Measurements from ENCODE around the gene PLAAT5. TPM values are rescaled to one million over a fixed set of nuclear protein-coding genes. Genes with fewer than 3 reads are reported as not detected.
A peak's percentile ranks its signal among the peaks of the same experiment; 100 is the strongest.
"Not testable (repeated sequence)": the region's sequence is repeated elsewhere in the genome, so short reads cannot be mapped to it uniquely, and the experiment has no call there.

Gene PLAAT5
- 4.0 TPM for total RNA-seq
- long read RNA-seq, transcript HRASLS5-206 (6 exons, 3,032 nt), result major isoform, 5 of 9 reads
- long read RNA-seq, partial matches to known transcripts, result 0 of 9 reads
- long read RNA-seq, other reads (novel, unspliced or antisense), result 2 of 9 reads

GRCh38 chr11:63490551-63491239 is at the start of gene PLAAT5:
Gene PLAAT5, minus strand, starts transcription at chr11:63491167. Its CDS starts 133 bp downstream, at chr11:63491034.
- ATAC-seq (ENCODE audit: poor library complexity) (peak; percentile 89), DNase-seq (peak; percentile 75)
- intact Hi-C loops (cut with DNase I), result no loop called here

- intact Hi-C loops (cut with DNase I), result no loop called here
- DNase-seq (peak; percentile 67), ATAC-seq (ENCODE audit: poor library complexity) (peak; percentile 94)
Observed at GRCh38 chr11:63537293-63538101, 46.5 kb upstream of the PLAAT5 start.

GRCh38 chr11:63536669-63537292 is 45.8 kb upstream of the PLAAT5 start, which contains the start of gene PLAAT4:
Gene PLAAT4, plus strand, starts transcription at chr11:63536808. Its CDS starts 61 bp downstream, at chr11:63536869.
- ATAC-seq (ENCODE audit: poor library complexity) (peak; percentile 70), DNase-seq (no peak)
- intact Hi-C loops (cut with DNase I), result no loop called here

- intact Hi-C loops (cut with DNase I), result no loop called here
- DNase-seq (no peak), ATAC-seq (ENCODE audit: poor library complexity) (no peak)
Observed at GRCh38 chr11:63535734-63536133, 44.8 kb upstream of the PLAAT5 start.

- ATAC-seq (ENCODE audit: poor library complexity), result no peak
- intact Hi-C loops (cut with DNase I), result no loop called here
Observed at GRCh38 chr11:63534895-63535461, 44.0 kb upstream of the PLAAT5 start.

GRCh38 chr11:63534076-63534475 is 43.1 kb upstream of the PLAAT5 start:
- DNase-seq (no peak), ATAC-seq (ENCODE audit: poor library complexity) (no peak)
- intact Hi-C loops (cut with DNase I), result no loop called here

More at GRCh38 chr11:63534895-63535461, 44.0 kb upstream of the PLAAT5 start:
- DNase-seq, result no peak

- ATAC-seq (ENCODE audit: poor library complexity) (no peak), DNase-seq (no peak)
- intact Hi-C loops (cut with DNase I), result no loop called here
Observed at GRCh38 chr11:63532799-63533475, 42.0 kb upstream of the PLAAT5 start.

- intact Hi-C loops (cut with DNase I), result no loop called here
- ATAC-seq (ENCODE audit: poor library complexity), result no peak
- no peak for DNase-seq
Observed at GRCh38 chr11:63532117-63532516, 41.1 kb upstream of the PLAAT5 start.

GRCh38 chr11:63531074-63531792 is 40.3 kb upstream of the PLAAT5 start:
- DNase-seq; intact Hi-C loops (cut with DNase I); ATAC-seq (ENCODE audit: poor library complexity): not testable (repeated sequence)

GRCh38 chr11:63530021-63530420 is 39.1 kb upstream of the PLAAT5 start:
- no peak for ATAC-seq (ENCODE audit: poor library complexity)
- DNase-seq, result no peak
- intact Hi-C loops (cut with DNase I), result no loop called here

GRCh38 chr11:63529373-63529772 is 38.4 kb upstream of the PLAAT5 start:
- DNase-seq; ATAC-seq (ENCODE audit: poor library complexity); intact Hi-C loops (cut with DNase I): not testable (repeated sequence)

- DNase-seq; intact Hi-C loops (cut with DNase I); ATAC-seq (ENCODE audit: poor library complexity): not testable (repeated sequence)
Observed at GRCh38 chr11:63528729-63529278, 37.8 kb upstream of the PLAAT5 start.

GRCh38 chr11:63528156-63528555 is 37.2 kb upstream of the PLAAT5 start:
- ATAC-seq (ENCODE audit: poor library complexity); intact Hi-C loops (cut with DNase I); DNase-seq: not testable (repeated sequence)

- ATAC-seq (ENCODE audit: poor library complexity) (no peak), DNase-seq (no peak)
- intact Hi-C loops (cut with DNase I), result no loop called here
Observed at GRCh38 chr11:63527667-63528066, 36.7 kb upstream of the PLAAT5 start.

GRCh38 chr11:63523151-63523550 is 32.2 kb upstream of the PLAAT5 start:
- no peak for ATAC-seq (ENCODE audit: poor library complexity)
- DNase-seq, result no peak
- intact Hi-C loops (cut with DNase I), result no loop called here

- DNase-seq (no peak), ATAC-seq (ENCODE audit: poor library complexity) (no peak)
- intact Hi-C loops (cut with DNase I), result no loop called here
Observed at GRCh38 chr11:63521896-63522295, 30.9 kb upstream of the PLAAT5 start.

- intact Hi-C loops (cut with DNase I), result no loop called here
- DNase-seq, result no peak
- ATAC-seq (ENCODE audit: poor library complexity), result no peak
Observed at GRCh38 chr11:63520606-63521170, 29.7 kb upstream of the PLAAT5 start.
